DOHH2 (cell line): Measurements from ENCODE around the gene SPATA25.

Source experiments
- H3F3A ChIP-seq: fragments of 200-600 bp; sonication (generic), shearing (Covaris generic); 2 replicates; pipeline ENCODE4 v1.6.0; 2016; ENCODE audit warnings: antibody characterized with exemption, mild to moderate bottlenecking; ENCODE audit not compliant: control insufficient read depth, insufficient read depth
- H3K27ac ChIP-seq: fragments of 200-600 bp; sonication (generic); 2 replicates; pipeline ENCODE4 v1.5.1; 2014; ENCODE audit warnings: low read depth, mild to moderate bottlenecking, low read length, moderate library complexity
- H3K27me3 ChIP-seq: fragments of 200-600 bp; sonication (generic); 2 replicates; pipeline ENCODE4 v1.6.1; 2014; ENCODE audit warnings: mild to moderate bottlenecking, low read length, mixed read lengths; ENCODE audit not compliant: control insufficient read depth
- H3K36me3 ChIP-seq: fragments of 200-600 bp; sonication (generic); 2 replicates; pipeline ENCODE4 v1.6.1; 2014; ENCODE audit warnings: mild to moderate bottlenecking, low read length, moderate library complexity, mixed read lengths; ENCODE audit not compliant: control insufficient read depth
- H3K4me1 ChIP-seq: fragments of 200-600 bp; sonication (generic); 2 replicates; pipeline ENCODE4 v1.6.1; 2014; ENCODE audit warnings: mild to moderate bottlenecking, low read length, mixed read lengths; ENCODE audit not compliant: control insufficient read depth
- H3K4me2 ChIP-seq: fragments of 200-600 bp; sonication (generic); 2 replicates; pipeline ENCODE4 v1.6.0; 2014; ENCODE audit warnings: mild to moderate bottlenecking, low read length, moderate library complexity
- H3K4me3 ChIP-seq: fragments of 200-600 bp; sonication (generic); 2 replicates; pipeline ENCODE4 v1.5.1; 2014; ENCODE audit warnings: mild to moderate bottlenecking, low read length, mixed read lengths
- H3K79me2 ChIP-seq: fragments of 200-600 bp; sonication (generic); 2 replicates; pipeline ENCODE4 v1.6.1; 2014; ENCODE audit warnings: mild to moderate bottlenecking, low read length, mixed read lengths; ENCODE audit not compliant: control insufficient read depth
- H3K9me2 ChIP-seq: fragments of 200-600 bp; sonication (generic); replicated peaks from 2 replicates; pipeline ENCODE4 v1.6.1; 2014; ENCODE audit warnings: mild to moderate bottlenecking, low read length, mixed read lengths; ENCODE audit not compliant: control insufficient read depth
- H3K9me3 ChIP-seq: fragments of 200-600 bp; sonication (generic); 2 replicates; pipeline ENCODE4 v1.6.1; 2014; ENCODE audit warnings: antibody characterized with exemption, low read length, mixed read lengths; ENCODE audit not compliant: control insufficient read depth, insufficient read depth
- H4K20me1 ChIP-seq: fragments of 200-600 bp; sonication (generic); 2 replicates; pipeline ENCODE4 v1.6.0; 2014; ENCODE audit warnings: low read depth, mild to moderate bottlenecking, antibody characterized with exemption, low read length, moderate library complexity; ENCODE audit not compliant: control insufficient read depth, insufficient read depth
- CTCF ChIP-seq: fragments of 200-600 bp; sonication (generic); IDR thresholded peaks from one replicate; pipeline ENCODE4 v1.5.1; 2014; ENCODE audit warnings: antibody characterized with exemption, mild to moderate bottlenecking, low read depth, low read length; ENCODE audit not compliant: poor library complexity, severe bottlenecking
- EZH2phosphoT487 ChIP-seq: fragments of 200-600 bp; sonication (generic); IDR thresholded peaks from 2 replicates; pipeline ENCODE4 v1.6.1; 2017; ENCODE audit warnings: borderline replicate concordance, mild to moderate bottlenecking, antibody characterized with exemption, low read length, moderate library complexity, mixed read lengths

The SPATA25 gene

GRCh38 chr20:45910670-45911485 is 23.5 kb upstream of the SPATA25 start:
- Histone ChIP-seq H3K9me3 (no peaks in the 10 kb centered on the region), H3K36me3 (no peaks in the 10 kb centered on the region), H3K4me1 (peaks cover 14% of the 10 kb centered on the region), H3K79me2 (no peaks in the 10 kb centered on the region), H3K27ac (no peak overlapping the region), H3K27me3 (peaks cover 20% of the 10 kb centered on the region), H3K9me2 (no peaks in the 10 kb centered on the region), H3F3A (no peaks in the 10 kb centered on the region), H4K20me1 (no peaks in the 10 kb centered on the region), H3K4me2 (peak overlapping the region; percentile 43), H3K4me3 (peak overlapping the region; percentile 27; the same call in 1 of the 2 replicates)
- TF ChIP-seq CTCF (no peak), EZH2phosphoT487 (no peak)

GRCh38 chr20:45909817-45910669 is 22.6 kb upstream of the SPATA25 start:
- no peaks in the 10 kb centered on the region for H4K20me1 ChIP-seq
- peaks cover 20% of the 10 kb centered on the region for H3K27me3 ChIP-seq
- H3K4me3 ChIP-seq: peak overlapping the region; percentile 27; the same call in 1 of the 2 replicates
- H3F3A ChIP-seq: no peaks in the 10 kb centered on the region
- H3K4me1 ChIP-seq: peaks cover 14% of the 10 kb centered on the region
- no peaks in the 10 kb centered on the region for H3K36me3 ChIP-seq
- no peaks in the 10 kb centered on the region for H3K9me2 ChIP-seq
- no peaks in the 10 kb centered on the region for H3K79me2 ChIP-seq
- TF ChIP-seq CTCF (no peak), EZH2phosphoT487 (no peak)
- peak overlapping the region; percentile 43 for H3K4me2 ChIP-seq
- H3K9me3 ChIP-seq: no peaks in the 10 kb centered on the region
- no peak overlapping the region for H3K27ac ChIP-seq

GRCh38 chr20:45909336-45909808 is 21.9 kb upstream of the SPATA25 start:
- no peaks in the 10 kb centered on the region for H3K9me2 ChIP-seq
- H3K4me3 ChIP-seq: no peak overlapping the region
- H4K20me1 ChIP-seq: no peaks in the 10 kb centered on the region
- H3K4me1 ChIP-seq: peaks cover 14% of the 10 kb centered on the region
- no peaks in the 10 kb centered on the region for H3K79me2 ChIP-seq
- TF ChIP-seq EZH2phosphoT487 (no peak), CTCF (no peak)
- H3F3A ChIP-seq: no peaks in the 10 kb centered on the region
- H3K27ac ChIP-seq: no peak overlapping the region
- H3K27me3 ChIP-seq: peaks cover 15% of the 10 kb centered on the region
- no peak overlapping the region for H3K4me2 ChIP-seq
- H3K9me3 ChIP-seq: no peaks in the 10 kb centered on the region
- H3K36me3 ChIP-seq: no peaks in the 10 kb centered on the region
